GM12865 (cell line): Measurements from ENCODE around the gene CLDN18.
A peak's percentile ranks its signal among the peaks of the same experiment; 100 is the strongest.

Source experiments
- DNase-seq: peaks from one replicate; pipeline ENCODE4 v3.0.0; 2010; ENCODE audit warnings: low read depth
- H3K4me3 ChIP-seq: 2 replicates; pipeline ENCODE4 v1.5.1; 2011; ENCODE audit warnings: mild to moderate bottlenecking, low read depth, low read length, control low read depth
- CTCF ChIP-seq: IDR thresholded peaks from 2 replicates; pipeline ENCODE4 v1.5.1; 2011; ENCODE audit warnings: low read length, control low read depth, low read depth, inconsistent platforms; ENCODE audit not compliant: insufficient read depth; ENCODE audit errors: missing control alignments

Gene CLDN18

GRCh38 chr3:138046085-138046484 is 36.1 kb downstream of the CLDN18 start:
- peak overlapping the region; percentile 60 for H3K4me3 ChIP-seq
- peak; percentile 32 for DNase-seq
- no peak for TF ChIP-seq CTCF

GRCh38 chr3:138046955-138047354 is 37.0 kb downstream of the CLDN18 start:
- peak overlapping the region; percentile 60 for H3K4me3 ChIP-seq
- no peak for TF ChIP-seq CTCF

GRCh38 chr3:138047596-138048158 is 37.7 kb downstream of the CLDN18 start:
- peak overlapping the region; percentile 0; the same call in 1 of the 2 replicates for H3K4me3 ChIP-seq
- no peak for DNase-seq
- no peak for TF ChIP-seq CTCF

More at GRCh38 chr3:138046955-138047354, 37.0 kb downstream of the CLDN18 start:
- peak; percentile 84 for DNase-seq

- H3K4me3 ChIP-seq, result no peak overlapping the region
- peak; percentile 37 for DNase-seq
- no peak for TF ChIP-seq CTCF
Observed at GRCh38 chr3:138049157-138049919, 39.4 kb downstream of the CLDN18 start.

- TF ChIP-seq CTCF, result peak; percentile 90
- DNase-seq, result peak; percentile 82
Observed at GRCh38 chr3:138051947-138052802, 42.2 kb downstream of the CLDN18 start.

GRCh38 chr3:138054057-138054456 is 44.1 kb downstream of the CLDN18 start:
- no peak for DNase-seq
- no peak for TF ChIP-seq CTCF
- no peak overlapping the region for H3K4me3 ChIP-seq

More at GRCh38 chr3:138051947-138052802, 42.2 kb downstream of the CLDN18 start:
- H3K4me3 ChIP-seq, result no peak overlapping the region
